Stomach smooth muscle (tissue), 2 donors: Measurements from ENCODE around the gene ZNF112.

ENCODE experiments used
- H3K27ac ChIP-seq: one replicate; pipeline ENCODE4 v1.7.0; 2013; ENCODE audit warnings: mild to moderate bottlenecking, low read length, inconsistent platforms
- H3K27me3 ChIP-seq, 2 donors: one replicate each; pipeline ENCODE4 v1.7.0; 2013; ENCODE audit warnings: low read length in 2 of 2; ENCODE audit not compliant: insufficient read depth in 2 of 2, control insufficient read depth in 1 of 2
- H3K36me3 ChIP-seq, 2 donors: one replicate each; pipeline ENCODE4 v1.7.0; 2013; ENCODE audit warnings: low read length in 2 of 2; ENCODE audit not compliant: control insufficient read depth in 2 of 2, insufficient read depth in 2 of 2
- H3K4me1 ChIP-seq: one replicate; pipeline ENCODE4 v1.7.0; 2013; ENCODE audit warnings: low read length; ENCODE audit not compliant: control insufficient read depth, insufficient read depth
- H3K4me3 ChIP-seq, 2 donors: one replicate each; pipeline ENCODE4 v1.7.0; 2013; ENCODE audit warnings: low read length in 2 of 2
- H3K9ac ChIP-seq, 2 donors: one replicate each; pipeline ENCODE4 v1.7.0; 2013; ENCODE audit warnings: low read length in 2 of 2, mild to moderate bottlenecking in 1 of 2
- H3K9me3 ChIP-seq, 2 donors: one replicate each; pipeline ENCODE4 v1.7.0; 2013; ENCODE audit warnings: low read length in 2 of 2; ENCODE audit not compliant: control insufficient read depth in 2 of 2
- donor health status: healthy.
- donor health status: Pancreatic carcinoma.

The ZNF112 gene

GRCh38 chr19:44282846-44283245, 73.6 kb downstream of the ZNF112 start:
- Histone ChIP-seq H3K27me3 (no peaks in the 10 kb centered on the region), H3K4me1 (no peaks in the 10 kb centered on the region), H3K36me3 (peaks cover 10 to 11% of the 10 kb centered on the region in 2 donors), H3K9me3 (peaks cover 13 to 26% of the 10 kb centered on the region in 2 donors), H3K9ac (no peak overlapping the region), H3K4me3 (no peak overlapping the region), H3K27ac (no peak overlapping the region)

DNA sequence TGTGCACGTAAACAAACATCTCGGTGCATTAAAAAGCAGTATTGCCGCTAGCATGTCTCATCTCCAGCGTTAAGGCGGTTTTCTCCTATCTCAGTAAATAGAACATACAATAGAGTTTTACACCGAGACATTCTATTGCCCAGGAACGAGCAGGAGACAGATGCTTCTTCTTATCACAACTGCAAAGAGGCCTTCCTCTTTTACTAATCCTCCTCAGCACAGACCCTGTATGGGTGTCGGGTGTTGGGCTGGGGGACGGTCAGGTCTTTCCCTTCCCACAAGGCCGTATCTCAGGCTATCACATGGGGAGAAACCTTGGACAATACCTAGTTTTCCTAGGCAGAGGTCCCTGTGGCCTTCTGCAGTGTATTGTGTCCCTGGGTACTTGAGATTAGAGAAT, 75.6 kb downstream of the ZNF112 start:
- no peak overlapping the region for H3K9ac ChIP-seq
- no peak overlapping the region for H3K27ac ChIP-seq
- H3K4me1 ChIP-seq: no peaks in the 10 kb centered on the region
- no peaks in the 10 kb centered on the region for H3K27me3 ChIP-seq
- no peak overlapping the region for H3K4me3 ChIP-seq
- peaks cover 0 to 2% of the 10 kb centered on the region in 2 donors for H3K36me3 ChIP-seq
- peaks cover 9 to 18% of the 10 kb centered on the region in 2 donors for H3K9me3 ChIP-seq

GRCh38 chr19:44278181-44278690, 78.2 kb downstream of the ZNF112 start:
- H3K9me3 ChIP-seq: peaks cover 15 to 24% of the 10 kb centered on the region in 2 donors
- H3K4me1 ChIP-seq: no peaks in the 10 kb centered on the region
- H3K27ac ChIP-seq: no peak overlapping the region
- no peaks in the 10 kb centered on the region for H3K27me3 ChIP-seq
- H3K9ac ChIP-seq: no peak overlapping the region
- peaks cover 9 to 10% of the 10 kb centered on the region in 2 donors for H3K36me3 ChIP-seq
- H3K4me3 ChIP-seq: no peak overlapping the region

GRCh38 chr19:44277331-44277730, 79.1 kb downstream of the ZNF112 start:
- no peaks in the 10 kb centered on the region for H3K4me1 ChIP-seq
- H3K27ac ChIP-seq: no peak overlapping the region
- peaks cover 9 to 13% of the 10 kb centered on the region in 2 donors for H3K36me3 ChIP-seq
- H3K27me3 ChIP-seq: no peaks in the 10 kb centered on the region
- no peak overlapping the region for H3K4me3 ChIP-seq
- peaks cover 18 to 21% of the 10 kb centered on the region in 2 donors for H3K9me3 ChIP-seq
- H3K9ac ChIP-seq: no peak overlapping the region
